Prostate gland (tissue), 2 donors: ENCODE results near the gene KCTD6.

Source experiments
- POLR2A ChIP-seq: fragments of 450-650 bp; IDR thresholded peaks from one replicate; pipeline ENCODE4 v1.6.1; 2016; ENCODE audit warnings: antibody characterized with exemption, mild to moderate bottlenecking
- POLR2AphosphoS5 ChIP-seq: sonication (generic); formaldehyde crosslinking; IDR thresholded peaks from one replicate; pipeline ENCODE4 v1.6.1; 2017; ENCODE audit warnings: antibody characterized with exemption
- TF ChIP-seq, protein P1 (sequence below), 4 experiments: fragments of 200-600 bp in 2 of 4; fragments of 450-650 bp in 2 of 4; sonication (generic) in 2 of 4; IDR thresholded peaks; 1 replicate in 3 of 4; 2 replicates in 1 of 4; pipeline ENCODE4 v1.5.1; 2016 to 2019; ENCODE audit warnings: antibody characterized with exemption in 4 of 4, mild to moderate bottlenecking in 2 of 4, moderate library complexity in 2 of 4

DNA sequence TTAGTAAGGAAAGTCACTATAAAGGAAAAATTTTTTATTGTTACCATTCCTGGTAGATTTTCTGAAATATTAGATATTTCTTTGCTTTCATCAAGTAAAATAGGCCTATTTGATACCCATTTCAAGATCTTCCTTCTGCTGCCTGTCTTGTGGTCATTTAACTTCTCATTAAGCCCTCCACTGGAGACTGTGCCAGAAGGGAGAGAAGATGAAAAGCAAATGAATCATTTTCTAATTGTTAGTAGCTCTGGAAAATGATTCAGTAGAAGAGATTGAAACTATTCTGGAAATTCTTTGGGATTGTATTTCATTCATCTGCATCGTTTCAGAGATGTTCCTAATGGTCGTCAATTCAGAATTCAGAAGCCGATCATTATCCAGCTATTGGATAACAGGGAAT is 3.2 kb downstream of the KCTD6 start:
- TF ChIP-seq, protein P1, sequence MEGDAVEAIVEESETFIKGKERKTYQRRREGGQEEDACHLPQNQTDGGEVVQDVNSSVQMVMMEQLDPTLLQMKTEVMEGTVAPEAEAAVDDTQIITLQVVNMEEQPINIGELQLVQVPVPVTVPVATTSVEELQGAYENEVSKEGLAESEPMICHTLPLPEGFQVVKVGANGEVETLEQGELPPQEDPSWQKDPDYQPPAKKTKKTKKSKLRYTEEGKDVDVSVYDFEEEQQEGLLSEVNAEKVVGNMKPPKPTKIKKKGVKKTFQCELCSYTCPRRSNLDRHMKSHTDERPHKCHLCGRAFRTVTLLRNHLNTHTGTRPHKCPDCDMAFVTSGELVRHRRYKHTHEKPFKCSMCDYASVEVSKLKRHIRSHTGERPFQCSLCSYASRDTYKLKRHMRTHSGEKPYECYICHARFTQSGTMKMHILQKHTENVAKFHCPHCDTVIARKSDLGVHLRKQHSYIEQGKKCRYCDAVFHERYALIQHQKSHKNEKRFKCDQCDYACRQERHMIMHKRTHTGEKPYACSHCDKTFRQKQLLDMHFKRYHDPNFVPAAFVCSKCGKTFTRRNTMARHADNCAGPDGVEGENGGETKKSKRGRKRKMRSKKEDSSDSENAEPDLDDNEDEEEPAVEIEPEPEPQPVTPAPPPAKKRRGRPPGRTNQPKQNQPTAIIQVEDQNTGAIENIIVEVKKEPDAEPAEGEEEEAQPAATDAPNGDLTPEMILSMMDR (IDR thresholded peaks at IDR 0.05) = no peak
- no peak for TF ChIP-seq POLR2A
- no peak for TF ChIP-seq POLR2AphosphoS5
